Activated CD8-positive, alpha-beta T cell treated with anti-CD3 and anti-CD28 coated beads for 36 hours (primary cell): ENCODE measurements around the gene DIAPH3. TPM values are rescaled to one million over a fixed set of nuclear protein-coding genes. Genes with fewer than 3 reads are reported as not detected.

Experiments
- ATAC-seq: fragments of 200-7000 bp; cut with Tn5 transposase; one replicate; pipeline ENCODE4 v1.10.0; 2021; ENCODE audit warnings: mild to moderate bottlenecking, moderate library complexity
- CTCF ChIA-PET: fragments of 350-600 bp; sonication (Branson Sonifier 250); formaldehyde crosslinking; loops from one replicate; lab custom pipeline; 2021; ENCODE audit warnings: antibody characterized with exemption; lab: Charles Lee
- POLR2A ChIA-PET: fragments of 350-600 bp; sonication (Branson Sonifier 250); formaldehyde crosslinking; loops from one replicate; lab custom pipeline; 2021; ENCODE audit warnings: antibody characterized with exemption; lab: Charles Lee
- DNase-seq: peaks from one replicate; pipeline ENCODE4 v3.0.0-alpha.2; 2020
- H3K27ac Mint-ChIP-seq: one replicate; pipeline ENCODE4 v1.8.0; 2021; ENCODE audit warnings: mild to moderate bottlenecking, mixed read lengths
- H3K27me3 Mint-ChIP-seq: one replicate; pipeline ENCODE4 v1.8.0; 2021; ENCODE audit warnings: mixed read lengths
- H3K36me3 Mint-ChIP-seq: one replicate; pipeline ENCODE4 v1.8.0; 2021; ENCODE audit warnings: low read depth, mixed read lengths
- H3K4me1 Mint-ChIP-seq: one replicate; pipeline ENCODE4 v1.8.0; 2021; ENCODE audit warnings: low read depth, mixed read lengths
- H3K4me3 Mint-ChIP-seq: one replicate; pipeline ENCODE4 v1.8.0; 2021; ENCODE audit warnings: mild to moderate bottlenecking, moderate library complexity, mixed read lengths
- H3K9me3 Mint-ChIP-seq: one replicate; pipeline ENCODE4 v1.8.0; 2021; ENCODE audit warnings: mixed read lengths
- intact Hi-C: fragments of 100-400 bp; cut with micrococcal nuclease; formaldehyde crosslinking; loops from one replicate; pipeline ENCODE4 v1.10.0; 2022
- total RNA-seq, 2 experiments: library from RNA; stranded (reverse); gene quantifications; one replicate each; pipeline ENCODE4 v1.2.3, GENCODE V29; 2021
- TF ChIP-seq, protein P1 (sequence below): fragments of 200-600 bp; IDR thresholded peaks from one replicate; pipeline ENCODE4 v1.8.0; 2022; ENCODE audit warnings: antibody characterized with exemption, mild to moderate bottlenecking

The DIAPH3 gene
- total RNA-seq, 2 experiments from 2014 or later, result 23.0 to 25.4 TPM

DNA sequence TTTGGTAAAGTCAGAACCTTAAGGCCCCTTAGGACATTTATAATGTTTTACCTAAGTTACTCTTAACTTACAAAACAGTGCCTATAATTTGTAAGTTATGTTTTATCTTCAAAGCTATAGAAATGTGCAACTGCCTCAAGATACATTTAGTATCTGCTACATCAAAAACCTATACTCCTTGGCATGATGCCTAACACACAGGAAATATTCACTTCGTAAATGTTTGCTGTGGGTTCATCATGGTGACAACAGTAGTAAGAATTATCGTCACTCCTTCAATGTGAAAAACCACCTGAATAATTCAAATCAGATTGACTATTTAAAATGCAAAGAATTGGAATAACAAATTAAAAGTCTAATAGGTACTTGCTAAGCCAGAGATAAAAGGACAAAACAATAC, 184.1 kb downstream of the DIAPH3 start:
- DNase-seq, result no peak
- TF ChIP-seq, protein P1, sequence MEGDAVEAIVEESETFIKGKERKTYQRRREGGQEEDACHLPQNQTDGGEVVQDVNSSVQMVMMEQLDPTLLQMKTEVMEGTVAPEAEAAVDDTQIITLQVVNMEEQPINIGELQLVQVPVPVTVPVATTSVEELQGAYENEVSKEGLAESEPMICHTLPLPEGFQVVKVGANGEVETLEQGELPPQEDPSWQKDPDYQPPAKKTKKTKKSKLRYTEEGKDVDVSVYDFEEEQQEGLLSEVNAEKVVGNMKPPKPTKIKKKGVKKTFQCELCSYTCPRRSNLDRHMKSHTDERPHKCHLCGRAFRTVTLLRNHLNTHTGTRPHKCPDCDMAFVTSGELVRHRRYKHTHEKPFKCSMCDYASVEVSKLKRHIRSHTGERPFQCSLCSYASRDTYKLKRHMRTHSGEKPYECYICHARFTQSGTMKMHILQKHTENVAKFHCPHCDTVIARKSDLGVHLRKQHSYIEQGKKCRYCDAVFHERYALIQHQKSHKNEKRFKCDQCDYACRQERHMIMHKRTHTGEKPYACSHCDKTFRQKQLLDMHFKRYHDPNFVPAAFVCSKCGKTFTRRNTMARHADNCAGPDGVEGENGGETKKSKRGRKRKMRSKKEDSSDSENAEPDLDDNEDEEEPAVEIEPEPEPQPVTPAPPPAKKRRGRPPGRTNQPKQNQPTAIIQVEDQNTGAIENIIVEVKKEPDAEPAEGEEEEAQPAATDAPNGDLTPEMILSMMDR, result no peak
- POLR2A ChIA-PET, result no interaction called here
- H3K4me1 Mint-ChIP-seq, result no peaks in the 10 kb centered on the region
- H3K27ac Mint-ChIP-seq, result no peak overlapping the region
- CTCF ChIA-PET, result no interaction called here
- no peak for ATAC-seq
- H3K36me3 Mint-ChIP-seq, result no peaks in the 10 kb centered on the region
- H3K9me3 Mint-ChIP-seq, result no peaks in the 10 kb centered on the region
- H3K4me3 Mint-ChIP-seq, result no peak overlapping the region
- H3K27me3 Mint-ChIP-seq, result no peaks in the 10 kb centered on the region
- intact Hi-C loops, result no loop called here

DNA sequence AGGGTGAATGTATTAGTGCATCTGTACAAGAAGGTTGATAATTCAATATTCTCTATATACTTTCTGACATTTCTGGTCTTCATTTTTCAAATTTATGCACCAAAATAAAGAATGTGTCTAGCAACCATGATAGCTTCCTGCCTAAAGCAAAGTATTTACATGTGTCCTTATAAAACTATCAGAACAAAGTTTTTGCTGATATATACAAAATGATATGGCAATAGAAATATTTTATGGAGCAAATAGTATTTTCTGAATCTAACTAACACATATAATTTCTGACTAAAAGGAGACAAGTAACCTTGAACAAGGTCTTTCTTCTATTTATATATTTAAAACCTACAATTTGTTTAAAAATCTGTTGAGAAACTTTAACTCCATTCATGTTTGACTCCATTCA, 184.9 kb downstream of the DIAPH3 start:
- DNase-seq (no peak), ATAC-seq (no peak)
- H3K36me3 Mint-ChIP-seq, result no peaks in the 10 kb centered on the region
- H3K4me1 Mint-ChIP-seq, result no peaks in the 10 kb centered on the region
- ChIA-PET POLR2A (no interaction called here), CTCF (no interaction called here)
- no peaks in the 10 kb centered on the region for H3K9me3 Mint-ChIP-seq
- H3K27ac Mint-ChIP-seq, result no peak overlapping the region
- intact Hi-C loops, result no loop called here
- H3K27me3 Mint-ChIP-seq, result no peaks in the 10 kb centered on the region
- no peak overlapping the region for H3K4me3 Mint-ChIP-seq
- TF ChIP-seq, protein P1, result no peak

DNA sequence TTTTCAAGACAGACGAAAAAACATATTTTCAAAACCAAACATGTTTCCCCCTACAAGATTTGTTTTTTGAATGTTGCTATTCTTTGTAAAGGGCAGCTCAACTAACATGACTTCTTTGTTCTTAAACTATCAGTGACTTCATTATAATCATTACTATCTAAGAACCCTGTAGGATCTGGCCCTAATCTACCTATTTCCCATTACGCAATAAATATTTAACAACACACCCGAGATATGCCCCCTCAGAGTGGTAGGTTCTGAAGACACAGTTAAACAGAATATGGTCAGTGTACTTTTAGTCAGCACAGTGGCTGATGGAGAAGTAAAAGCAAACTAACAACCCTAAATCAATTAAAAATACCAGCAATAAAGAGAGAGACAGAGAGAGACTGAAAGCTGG, 186.9 kb downstream of the DIAPH3 start:
- Mint-ChIP-seq H3K36me3 (no peaks in the 10 kb centered on the region), H3K4me3 (no peak overlapping the region), H3K9me3 (no peaks in the 10 kb centered on the region), H3K27me3 (no peaks in the 10 kb centered on the region), H3K4me1 (no peaks in the 10 kb centered on the region), H3K27ac (no peak overlapping the region)
- TF ChIP-seq, protein P1, result no peak
- no peak for DNase-seq
- no peak for ATAC-seq
- POLR2A ChIA-PET, result no interaction called here
- intact Hi-C loops, result no loop called here
- CTCF ChIA-PET, result no interaction called here

DNA sequence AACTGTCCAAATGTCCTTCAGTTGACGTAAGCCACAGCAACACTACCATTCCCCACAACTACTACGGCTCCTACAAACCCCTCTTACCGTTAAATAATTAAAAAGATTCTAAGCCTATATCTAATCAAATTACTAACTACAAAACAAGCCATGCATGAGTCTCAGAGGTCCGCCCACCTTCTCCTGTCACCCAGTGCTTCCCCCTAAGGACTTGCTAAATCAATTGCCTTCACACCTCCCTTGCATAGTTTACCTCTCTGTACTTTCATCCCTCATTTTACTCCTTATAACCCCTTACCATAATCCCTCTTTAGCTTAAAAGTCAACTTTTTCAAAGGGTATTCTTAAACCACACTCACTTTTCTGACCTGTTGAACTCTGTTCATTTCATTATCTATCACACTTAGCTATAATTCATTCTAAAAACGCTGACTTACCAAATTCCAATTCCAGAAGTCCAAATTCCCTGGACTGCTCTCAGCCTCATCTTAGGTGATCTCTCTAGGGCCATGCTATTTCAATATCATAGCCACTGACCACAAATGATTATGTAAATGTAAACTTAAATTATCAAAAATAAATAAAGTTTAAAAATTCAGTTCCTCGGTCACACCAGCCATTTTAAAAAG, 187.8 kb downstream of the DIAPH3 start:
- TF ChIP-seq, protein P1, result no peak
- ChIA-PET CTCF (no interaction called here), POLR2A (no interaction called here)
- no peak for ATAC-seq
- Mint-ChIP-seq H3K36me3 (peaks cover 6% of the 10 kb centered on the region), H3K9me3 (no peaks in the 10 kb centered on the region), H3K4me1 (no peaks in the 10 kb centered on the region), H3K27me3 (no peaks in the 10 kb centered on the region), H3K27ac (no peak overlapping the region), H3K4me3 (no peak overlapping the region)
- no peak for DNase-seq
- intact Hi-C loops, result no loop called here

DNA sequence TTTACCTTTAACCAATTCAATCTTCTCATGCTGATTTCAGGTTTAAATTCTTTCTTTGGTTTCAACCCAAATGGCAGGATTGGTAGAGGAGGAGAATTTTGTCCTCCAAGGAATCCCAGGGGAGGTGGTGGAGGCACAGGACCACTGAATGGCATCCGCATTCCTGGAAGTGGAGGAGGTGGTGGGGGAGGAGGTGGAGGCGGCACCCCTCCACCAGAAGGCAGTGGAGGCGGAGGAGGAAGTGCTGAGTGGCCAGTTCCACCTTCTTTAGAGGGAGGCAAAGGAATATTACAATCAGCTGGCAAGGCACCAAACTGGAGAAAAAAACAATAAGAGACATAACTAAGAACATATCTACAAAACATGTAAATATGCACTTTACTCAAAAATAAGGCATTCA, 192.9 kb downstream of the DIAPH3 start:
- DNase-seq (no peak), ATAC-seq (no peak)
- H3K27ac Mint-ChIP-seq, result no peak overlapping the region
- ChIA-PET CTCF (no interaction called here), POLR2A (no interaction called here)
- no peak overlapping the region for H3K4me3 Mint-ChIP-seq
- H3K36me3 Mint-ChIP-seq, result peaks cover 6% of the 10 kb centered on the region
- no peaks in the 10 kb centered on the region for H3K4me1 Mint-ChIP-seq
- TF ChIP-seq, protein P1, result no peak
- no peaks in the 10 kb centered on the region for H3K9me3 Mint-ChIP-seq
- H3K27me3 Mint-ChIP-seq, result no peaks in the 10 kb centered on the region
- intact Hi-C loops, result no loop called here
